ENCODE measurements around the gene OR6Q1.

GRCh38 chr11:58055806-58056401 is 25.2 kb downstream of the OR6Q1 start:
- TF ChIP-seq, protein P1, sequence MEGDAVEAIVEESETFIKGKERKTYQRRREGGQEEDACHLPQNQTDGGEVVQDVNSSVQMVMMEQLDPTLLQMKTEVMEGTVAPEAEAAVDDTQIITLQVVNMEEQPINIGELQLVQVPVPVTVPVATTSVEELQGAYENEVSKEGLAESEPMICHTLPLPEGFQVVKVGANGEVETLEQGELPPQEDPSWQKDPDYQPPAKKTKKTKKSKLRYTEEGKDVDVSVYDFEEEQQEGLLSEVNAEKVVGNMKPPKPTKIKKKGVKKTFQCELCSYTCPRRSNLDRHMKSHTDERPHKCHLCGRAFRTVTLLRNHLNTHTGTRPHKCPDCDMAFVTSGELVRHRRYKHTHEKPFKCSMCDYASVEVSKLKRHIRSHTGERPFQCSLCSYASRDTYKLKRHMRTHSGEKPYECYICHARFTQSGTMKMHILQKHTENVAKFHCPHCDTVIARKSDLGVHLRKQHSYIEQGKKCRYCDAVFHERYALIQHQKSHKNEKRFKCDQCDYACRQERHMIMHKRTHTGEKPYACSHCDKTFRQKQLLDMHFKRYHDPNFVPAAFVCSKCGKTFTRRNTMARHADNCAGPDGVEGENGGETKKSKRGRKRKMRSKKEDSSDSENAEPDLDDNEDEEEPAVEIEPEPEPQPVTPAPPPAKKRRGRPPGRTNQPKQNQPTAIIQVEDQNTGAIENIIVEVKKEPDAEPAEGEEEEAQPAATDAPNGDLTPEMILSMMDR (IDR thresholded peaks at IDR 0.05), result no peak
- no peak for TF ChIP-seq POLR2A (IDR thresholded peaks at IDR 0.05)
